A673 (cell line): ENCODE measurements around the gene PARP12. TPM values are rescaled to one million over a fixed set of nuclear protein-coding genes. Genes with fewer than 3 reads are reported as not detected.

Source experiments
- BruUV-seq: library from RNA; stranded (reverse); fragments of 400-500 nt; replicated peaks from 2 replicates; lab custom pipeline; 2021; lab: Mats Ljungman, UMichigan
- CTCF ChIA-PET: fragments of 300-600 bp; sonication (Branson Sonifier 250); formaldehyde crosslinking; loops from one replicate; lab custom pipeline; 2022; ENCODE audit warnings: antibody characterized with exemption; lab: Charles Lee
- POLR2A ChIA-PET: fragments of 300-600 bp; sonication (Branson Sonifier 250); formaldehyde crosslinking; loops from one replicate; lab custom pipeline; 2022; ENCODE audit warnings: antibody characterized with exemption; ENCODE audit not compliant: low non-redundant PET; lab: Charles Lee
- DNase-seq: peaks from one replicate; pipeline ENCODE4 v3.0.0-alpha.2; 2015; ENCODE audit warnings: low spot score
- H3K27ac ChIP-seq: fragments of 200-600 bp; sonication (generic); 2 replicates; pipeline ENCODE4 v1.5.1; 2016; ENCODE audit warnings: mixed run types, low read depth, mild to moderate bottlenecking, mixed read lengths, antibody characterized with exemption, low read length; ENCODE audit not compliant: poor library complexity, severe bottlenecking
- H3K27me3 ChIP-seq: fragments of 200-600 bp; sonication (generic); replicated peaks from 2 replicates; pipeline ENCODE4 v1.6.1; 2017; ENCODE audit warnings: mixed run types, low read depth, mild to moderate bottlenecking, mixed read lengths, antibody characterized with exemption, low read length; ENCODE audit not compliant: insufficient read depth, poor library complexity
- H3K36me3 ChIP-seq: fragments of 200-600 bp; sonication (generic); 2 replicates; pipeline ENCODE4 v1.6.1; 2016; ENCODE audit warnings: mixed run types, mild to moderate bottlenecking, mixed read lengths, antibody characterized with exemption, low read length; ENCODE audit not compliant: insufficient read depth, poor library complexity, severe bottlenecking
- H3K4me1 ChIP-seq: fragments of 200-600 bp; sonication (generic); 2 replicates; pipeline ENCODE4 v1.6.1; 2017; ENCODE audit warnings: mixed run types, mild to moderate bottlenecking, mixed read lengths, antibody characterized with exemption, low read length; ENCODE audit not compliant: insufficient read depth, poor library complexity, severe bottlenecking
- H3K4me3 ChIP-seq: fragments of 200-600 bp; sonication (generic); 2 replicates; pipeline ENCODE4 v1.5.1; 2016; ENCODE audit warnings: low read depth, mixed run types, mild to moderate bottlenecking, mixed read lengths, low read length; ENCODE audit not compliant: poor library complexity, severe bottlenecking
- H3K9me3 ChIP-seq: fragments of 200-600 bp; sonication (generic); 2 replicates; pipeline ENCODE4 v1.6.1; 2016; ENCODE audit warnings: mixed run types, low read depth, mild to moderate bottlenecking, mixed read lengths, antibody characterized with exemption, low read length; ENCODE audit not compliant: poor library complexity, severe bottlenecking
- CTCF ChIP-seq: fragments of 300-800, 200-600 bp; sonication (generic); conservative IDR thresholded peaks from 2 replicates; pipeline ENCODE4 v1.5.1; 2017; ENCODE audit warnings: low read depth, mild to moderate bottlenecking, antibody characterized with exemption, low read length, moderate library complexity, mixed read lengths
- EZH2 ChIP-seq: fragments of 200-600 bp; sonication (generic); IDR thresholded peaks from 2 replicates; pipeline ENCODE4 v1.6.1; 2017; ENCODE audit warnings: borderline replicate concordance, low read depth, mild to moderate bottlenecking, mixed read lengths, antibody characterized with exemption, low read length; ENCODE audit not compliant: poor library complexity, severe bottlenecking
- intact Hi-C: fragments of 100-400 bp; cut with micrococcal nuclease; formaldehyde crosslinking; loops from one replicate; pipeline ENCODE4 v1.10.0; 2022; ENCODE audit not compliant: unreplicated experiment
- total RNA-seq: library from RNA; stranded (reverse); gene quantifications from 2 replicates; pipeline ENCODE4 v1.2.3, GENCODE V29; 2021

Gene PARP12
- total RNA-seq, 1 experiment from 2014 or later = 17.8 TPM

GRCh38 chr7:140034421-140034820, 28.3 kb downstream of the PARP12 start:
- TF ChIP-seq CTCF (no peak), EZH2 (no peak)
- H3K4me3 ChIP-seq = no peak overlapping the region
- no peak overlapping the region for H3K27ac ChIP-seq
- no peaks in the 10 kb centered on the region for H3K9me3 ChIP-seq
- no peaks in the 10 kb centered on the region for H3K36me3 ChIP-seq
- CTCF ChIA-PET = no interaction called here
- H3K4me1 ChIP-seq = no peaks in the 10 kb centered on the region
- BruUV-seq = no TSS peak
- no peak for DNase-seq
- POLR2A ChIA-PET = no interaction called here
- no peaks in the 10 kb centered on the region for H3K27me3 ChIP-seq
- intact Hi-C loops = no loop called here

- TF ChIP-seq CTCF (no peak), EZH2 (no peak)
- H3K9me3 ChIP-seq = no peaks in the 10 kb centered on the region
- intact Hi-C loops = no loop called here
- no peak overlapping the region for H3K4me3 ChIP-seq
- BruUV-seq = no TSS peak
- no peaks in the 10 kb centered on the region for H3K4me1 ChIP-seq
- no peak overlapping the region for H3K27ac ChIP-seq
- no peaks in the 10 kb centered on the region for H3K36me3 ChIP-seq
- DNase-seq = no peak
- ChIA-PET POLR2A (no interaction called here), CTCF (no interaction called here)
- no peaks in the 10 kb centered on the region for H3K27me3 ChIP-seq
Measured at GRCh38 chr7:140033779-140034363, 28.9 kb downstream of the PARP12 start.

- POLR2A ChIA-PET = no interaction called here
- no peak for DNase-seq
- Histone ChIP-seq H3K27me3 (no peaks in the 10 kb centered on the region), H3K4me3 (no peak overlapping the region), H3K27ac (no peak overlapping the region), H3K9me3 (no peaks in the 10 kb centered on the region), H3K36me3 (no peaks in the 10 kb centered on the region), H3K4me1 (no peaks in the 10 kb centered on the region)
- CTCF ChIA-PET = no interaction called here
- TF ChIP-seq EZH2 (no peak), CTCF (no peak)
- intact Hi-C loops = no loop called here
- no TSS peak for BruUV-seq
Measured at GRCh38 chr7:140033036-140033435, 29.7 kb downstream of the PARP12 start.
